Measurements from ENCODE around the gene KRTAP8-1. TPM values are rescaled to one million over a fixed set of nuclear protein-coding genes. Genes with fewer than 3 reads are reported as not detected.

KRTAP8-1 gene, protein sequence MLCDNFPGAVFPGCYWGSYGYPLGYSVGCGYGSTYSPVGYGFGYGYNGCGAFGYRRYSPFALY
- total RNA-seq: not detected

- Mint-ChIP-seq H3K4me1 (ENCODE audit: low read depth) (no peaks in the 10 kb centered on the region), H3K27me3 (ENCODE audit: low read depth) (peaks cover 16% of the 10 kb centered on the region), H3K36me3 (ENCODE audit: low read depth) (no peaks in the 10 kb centered on the region), H3K4me3 (no peak within 1 kb of the TSS), H3K27ac (no peak within 1 kb of the TSS), H3K9me3 (no peaks in the 10 kb centered on the region)
- DNase-seq: no peak
- CTCF ChIA-PET: no interaction called here
- intact Hi-C loops (cut with micrococcal nuclease): no loop called here
Measured at GRCh38 chr21:30813174-30813573, at the start of gene KRTAP8-1. TSS of gene KRTAP8-1 (minus strand) at chr21:30813274. CDS start at chr21:30813220, 54 bp downstream.

- intact Hi-C loops (cut with micrococcal nuclease): no loop called here
- Mint-ChIP-seq H3K9me3 (peaks cover 1% of the 10 kb centered on the region), H3K4me3 (no peak overlapping the region), H3K4me1 (ENCODE audit: low read depth) (no peaks in the 10 kb centered on the region), H3K27me3 (ENCODE audit: low read depth) (peaks cover 10% of the 10 kb centered on the region), H3K36me3 (ENCODE audit: low read depth) (no peaks in the 10 kb centered on the region), H3K27ac (no peak overlapping the region)
- CTCF ChIA-PET: interaction anchor here (0.7 to 1.3 kb wide), 3 partner anchors 13 to 206 kb away, joined by 3 to 4 read pairs (median 3); no protein-coding TSS in a partner anchor
- no peak for DNase-seq
Measured at GRCh38 chr21:30847627-30848500, 34.8 kb upstream of the KRTAP8-1 start.

GRCh38 chr21:30842990-30843389, 29.9 kb upstream of the KRTAP8-1 start:
- Mint-ChIP-seq H3K4me1 (ENCODE audit: low read depth) (no peaks in the 10 kb centered on the region), H3K9me3 (no peaks in the 10 kb centered on the region), H3K36me3 (ENCODE audit: low read depth) (no peaks in the 10 kb centered on the region), H3K27me3 (ENCODE audit: low read depth) (peaks cover 18% of the 10 kb centered on the region), H3K27ac (no peak overlapping the region), H3K4me3 (no peak overlapping the region)
- intact Hi-C loops (cut with micrococcal nuclease): no loop called here
- CTCF ChIA-PET: interaction anchor here (1.0 to 1.5 kb wide), 2 partner anchors 12 to 24 kb away, joined by 3 to 5 read pairs; no protein-coding TSS in a partner anchor
- no peak for DNase-seq

DNA sequence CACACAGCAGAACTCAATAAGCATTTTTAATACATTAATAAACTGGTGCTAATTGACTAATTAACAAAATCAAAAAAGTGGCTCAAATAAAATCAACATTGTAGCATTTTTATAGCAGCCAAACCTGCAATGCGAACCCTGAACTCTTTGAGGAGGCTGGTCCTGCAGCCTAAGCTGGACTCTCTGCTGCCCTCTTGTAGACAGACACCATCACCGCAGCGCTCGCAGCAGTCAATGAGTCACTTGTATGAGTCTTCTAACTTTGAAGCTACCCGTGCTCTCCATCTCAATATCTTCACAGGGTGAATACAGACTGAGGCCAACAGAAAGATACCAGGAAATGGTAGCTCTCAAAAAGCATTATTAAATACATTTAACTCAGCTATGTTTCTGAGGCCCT, 26.2 kb upstream of the KRTAP8-1 start:
- CTCF ChIA-PET: interaction anchor here (0.8 to 1.0 kb wide), 2 partner anchors 10 to 248 kb away, joined by 5 read pairs; no protein-coding TSS in a partner anchor
- Mint-ChIP-seq H3K36me3 (ENCODE audit: low read depth) (no peaks in the 10 kb centered on the region), H3K9me3 (no peaks in the 10 kb centered on the region), H3K27me3 (ENCODE audit: low read depth) (peaks cover 17% of the 10 kb centered on the region), H3K4me1 (ENCODE audit: low read depth) (no peaks in the 10 kb centered on the region), H3K27ac (no peak overlapping the region), H3K4me3 (no peak overlapping the region)
- intact Hi-C loops (cut with micrococcal nuclease): loop anchor here (2.0 to 10.0 kb wide), 2 partner anchors 335 to 765 kb away; no protein-coding TSS in a partner anchor
- DNase-seq: peak; percentile 58

DNA sequence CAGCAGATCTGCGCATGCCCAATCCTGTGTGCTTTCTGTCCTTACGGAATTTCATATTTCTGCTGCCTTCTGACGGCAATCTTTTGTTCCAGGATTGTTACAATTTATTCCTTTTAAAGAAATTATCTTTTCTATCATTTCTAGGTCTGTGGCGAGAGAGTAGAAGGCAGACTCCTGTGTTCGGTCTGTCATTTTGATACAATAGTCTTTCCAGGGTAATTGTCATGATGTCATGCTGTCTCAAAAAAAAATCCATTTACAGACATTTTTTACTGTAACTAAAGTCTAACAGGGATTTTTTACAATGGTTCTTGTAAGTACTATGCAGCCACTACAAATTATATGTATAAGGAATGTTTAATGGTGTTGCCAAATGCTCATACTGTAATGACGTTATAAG, 25.5 kb upstream of the KRTAP8-1 start:
- intact Hi-C loops (cut with micrococcal nuclease): loop anchor here (2.0 to 10.0 kb wide), 2 partner anchors 334 to 766 kb away; no protein-coding TSS in a partner anchor
- DNase-seq: no peak
- Mint-ChIP-seq H3K4me1 (ENCODE audit: low read depth) (no peaks in the 10 kb centered on the region), H3K27ac (no peak overlapping the region), H3K4me3 (no peak overlapping the region), H3K36me3 (ENCODE audit: low read depth) (no peaks in the 10 kb centered on the region), H3K9me3 (no peaks in the 10 kb centered on the region), H3K27me3 (ENCODE audit: low read depth) (peaks cover 17% of the 10 kb centered on the region)
- CTCF ChIA-PET: no interaction called here

DNA sequence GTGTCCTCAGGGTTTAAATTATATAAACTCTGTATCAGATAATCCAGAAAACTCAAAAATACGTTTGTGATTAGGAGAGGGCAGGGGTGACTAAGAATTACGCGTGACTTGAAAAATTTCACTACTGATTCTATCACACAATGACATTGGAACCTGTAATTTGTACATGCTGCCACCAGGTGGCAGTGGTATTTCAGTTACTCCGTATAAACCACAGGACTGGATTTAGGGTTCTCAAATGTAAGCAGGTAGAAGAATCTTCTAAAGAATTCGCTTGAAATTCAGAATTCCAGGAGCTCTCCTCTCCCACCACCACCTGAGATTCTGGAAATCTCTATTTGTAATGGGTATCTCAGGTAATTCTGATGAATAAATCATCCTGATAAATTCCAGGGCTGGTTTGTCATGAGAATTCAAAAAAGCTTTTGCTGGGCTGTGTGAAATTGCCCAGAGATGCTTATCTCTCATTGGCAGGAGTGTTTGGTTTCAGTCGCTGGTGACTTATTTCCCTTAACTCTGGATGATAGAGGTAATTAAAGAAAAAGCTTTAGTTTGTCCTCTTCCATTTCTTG, 18.2 kb upstream of the KRTAP8-1 start:
- Mint-ChIP-seq H3K4me3 (no peak overlapping the region), H3K4me1 (ENCODE audit: low read depth) (no peaks in the 10 kb centered on the region), H3K9me3 (peaks cover 3% of the 10 kb centered on the region), H3K27me3 (ENCODE audit: low read depth) (peaks cover 12% of the 10 kb centered on the region), H3K27ac (no peak overlapping the region), H3K36me3 (ENCODE audit: low read depth) (no peaks in the 10 kb centered on the region)
- CTCF ChIA-PET: interaction anchor here (0.5 to 2.9 kb wide), 7 partner anchors 11 to 256 kb away, joined by 3 to 14 read pairs (median 3); no protein-coding TSS in a partner anchor
- peak; percentile 65 for DNase-seq
- intact Hi-C loops (cut with micrococcal nuclease): loop anchor here (1.0 to 10.0 kb wide), 2 partner anchors 255 to 774 kb away; no protein-coding TSS in a partner anchor

GRCh38 chr21:30829659-30830058, 16.6 kb upstream of the KRTAP8-1 start, which contains the start of gene KRTAP7-1:
TSS of gene KRTAP7-1 (minus strand) at chr21:30829759. CDS start at chr21:30829698, 61 bp downstream.
- Mint-ChIP-seq H3K4me3 (no peak within 1 kb of the TSS), H3K9me3 (peaks cover 3% of the 10 kb centered on the region), H3K27ac (no peak within 1 kb of the TSS), H3K4me1 (ENCODE audit: low read depth) (no peaks in the 10 kb centered on the region), H3K36me3 (ENCODE audit: low read depth) (no peaks in the 10 kb centered on the region), H3K27me3 (ENCODE audit: low read depth) (peaks cover 12% of the 10 kb centered on the region)
- CTCF ChIA-PET: interaction anchor here (0.6 kb wide), 3 partner anchors 11 to 26 kb away, joined by 3 to 5 read pairs (median 3); no protein-coding TSS in a partner anchor
- DNase-seq: no peak
- intact Hi-C loops (cut with micrococcal nuclease): loop anchor here (10.0 kb wide), 1 partner anchor 775 kb away; no protein-coding TSS in a partner anchor

DNA sequence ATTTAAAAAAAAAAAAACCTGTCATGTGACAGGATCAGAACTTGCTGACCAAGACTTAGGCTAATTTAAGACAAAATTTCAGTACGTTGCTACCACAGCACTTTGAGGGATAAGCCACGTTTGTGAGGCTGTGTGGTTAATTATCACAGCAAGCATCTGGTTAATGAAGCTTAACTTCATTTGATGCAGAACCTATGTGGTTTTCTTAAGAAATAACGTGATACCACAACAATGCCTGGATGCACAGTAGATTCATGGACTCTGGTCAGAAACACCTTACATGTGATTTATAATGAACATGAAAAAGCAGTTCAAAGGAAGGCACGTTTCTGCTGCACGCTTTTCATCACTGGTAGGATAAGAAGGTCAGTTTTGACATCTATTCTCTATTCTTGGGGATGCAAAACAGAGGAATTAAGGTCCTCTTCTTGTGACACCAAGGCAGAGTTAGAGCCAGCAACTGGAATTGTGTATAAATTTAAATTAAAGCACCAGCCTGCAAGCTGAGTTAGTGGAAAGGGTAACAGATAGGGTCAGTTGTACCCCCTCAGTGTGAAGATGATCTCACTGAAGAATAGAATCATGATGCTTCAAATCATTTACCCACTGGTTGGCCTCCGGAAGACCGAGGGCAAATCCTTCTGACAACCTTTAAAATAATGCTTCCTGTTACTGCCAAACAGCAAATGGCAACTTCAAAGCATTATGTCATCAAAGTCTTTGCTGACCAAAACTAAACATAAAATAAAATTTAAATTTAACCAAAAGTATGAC, 6.0 kb upstream of the KRTAP8-1 start:
- no peaks in the 10 kb centered on the region for H3K9me3 Mint-ChIP-seq
- CTCF ChIA-PET: interaction anchor here (0.7 kb wide), 1 partner anchor 11 kb away, joined by 3 read pairs; the partner anchor contains the start of gene KRTAP7-1
- H3K4me3 Mint-ChIP-seq: no peak overlapping the region
- intact Hi-C loops (cut with micrococcal nuclease): no loop called here
- no peak for DNase-seq
- no peaks in the 10 kb centered on the region for H3K4me1 Mint-ChIP-seq (ENCODE audit: low read depth)
- no peaks in the 10 kb centered on the region for H3K36me3 Mint-ChIP-seq (ENCODE audit: low read depth)
- peaks cover 9% of the 10 kb centered on the region for H3K27me3 Mint-ChIP-seq (ENCODE audit: low read depth)
- no peak overlapping the region for H3K27ac Mint-ChIP-seq

DNA sequence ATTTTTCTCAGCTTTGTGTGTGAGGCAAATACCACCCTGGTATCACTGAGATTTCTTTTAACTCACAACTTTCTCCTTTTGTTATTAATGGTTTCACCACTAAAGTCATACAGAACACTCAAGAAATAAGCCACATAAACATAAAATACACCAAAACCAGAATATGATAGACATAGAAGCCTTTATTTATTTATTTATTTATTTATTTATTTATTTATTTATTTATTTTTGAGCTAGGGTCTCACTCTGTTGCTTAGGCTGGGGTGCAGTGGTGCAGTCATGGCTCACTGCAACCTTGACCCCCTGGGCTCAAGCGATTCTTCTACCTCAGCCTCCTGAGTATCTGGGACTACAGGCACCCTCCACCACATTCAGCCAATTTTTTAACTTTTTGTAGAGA, 12.5 kb downstream of the KRTAP8-1 start:
- DNase-seq: no peak
- Mint-ChIP-seq H3K9me3 (no peaks in the 10 kb centered on the region), H3K27me3 (ENCODE audit: low read depth) (peaks cover 4% of the 10 kb centered on the region), H3K27ac (no peak overlapping the region), H3K4me3 (no peak overlapping the region), H3K4me1 (ENCODE audit: low read depth) (no peaks in the 10 kb centered on the region), H3K36me3 (ENCODE audit: low read depth) (no peaks in the 10 kb centered on the region)
- intact Hi-C loops (cut with micrococcal nuclease): no loop called here
- CTCF ChIA-PET: no interaction called here

- H3K4me1 Mint-ChIP-seq (ENCODE audit: low read depth): no peaks in the 10 kb centered on the region
- peaks cover 15% of the 10 kb centered on the region for H3K27me3 Mint-ChIP-seq (ENCODE audit: low read depth)
- no peaks in the 10 kb centered on the region for H3K36me3 Mint-ChIP-seq (ENCODE audit: low read depth)
- intact Hi-C loops (cut with micrococcal nuclease): no loop called here
- no peak overlapping the region for H3K4me3 Mint-ChIP-seq
- CTCF ChIA-PET: no interaction called here
- no peak overlapping the region for H3K27ac Mint-ChIP-seq
- DNase-seq: no peak
- no peaks in the 10 kb centered on the region for H3K9me3 Mint-ChIP-seq
Measured at GRCh38 chr21:30793581-30794314, 19.3 kb downstream of the KRTAP8-1 start.

DNA sequence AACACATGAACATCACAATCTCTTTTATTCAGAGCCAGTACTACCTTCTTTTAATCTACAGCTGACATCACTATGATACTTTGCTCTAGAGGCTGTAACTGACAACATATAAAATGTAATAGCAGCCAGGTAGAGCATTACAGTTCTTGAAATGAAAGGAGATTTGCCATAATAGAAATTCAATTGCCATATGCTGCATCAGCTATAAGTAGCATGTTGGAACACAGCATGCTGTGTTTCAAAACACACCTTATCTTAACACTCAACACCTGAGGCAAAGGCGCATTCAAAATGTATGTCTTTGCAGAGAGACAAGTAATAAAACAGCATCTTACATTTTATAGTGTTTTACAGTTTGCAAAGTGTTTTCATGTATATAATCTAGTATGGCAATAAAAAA, 33.8 kb downstream of the KRTAP8-1 start:
- Mint-ChIP-seq H3K27me3 (ENCODE audit: low read depth) (peaks cover 4% of the 10 kb centered on the region), H3K27ac (no peak overlapping the region), H3K36me3 (ENCODE audit: low read depth) (no peaks in the 10 kb centered on the region), H3K4me1 (ENCODE audit: low read depth) (no peaks in the 10 kb centered on the region), H3K4me3 (no peak overlapping the region), H3K9me3 (no peaks in the 10 kb centered on the region)
- intact Hi-C loops (cut with micrococcal nuclease): no loop called here
- no peak for DNase-seq
- CTCF ChIA-PET: no interaction called here

All from activated naive CD4-positive, alpha-beta T cell treated with anti-CD3 and anti-CD28 coated beads for 36 hours (primary cell).